Measurements from ENCODE around the gene GOLGA8K. TPM values are rescaled to one million over a fixed set of nuclear protein-coding genes. Genes with fewer than 3 reads are reported as not detected.
"Not testable (repeated sequence)": the region's sequence is repeated elsewhere in the genome, so short reads cannot be mapped to it uniquely, and the experiment has no call there.

The GOLGA8K gene
- total RNA-seq, 1 experiment from 2014 or later = 0.85 TPM

- H2BK15ac ChIP-seq (ENCODE audit: low read depth, low read length) = not testable (repeated sequence)
Observed at GRCh38 chr15:32385823-32386495, 17.1 kb downstream of the GOLGA8K start.

DNA sequence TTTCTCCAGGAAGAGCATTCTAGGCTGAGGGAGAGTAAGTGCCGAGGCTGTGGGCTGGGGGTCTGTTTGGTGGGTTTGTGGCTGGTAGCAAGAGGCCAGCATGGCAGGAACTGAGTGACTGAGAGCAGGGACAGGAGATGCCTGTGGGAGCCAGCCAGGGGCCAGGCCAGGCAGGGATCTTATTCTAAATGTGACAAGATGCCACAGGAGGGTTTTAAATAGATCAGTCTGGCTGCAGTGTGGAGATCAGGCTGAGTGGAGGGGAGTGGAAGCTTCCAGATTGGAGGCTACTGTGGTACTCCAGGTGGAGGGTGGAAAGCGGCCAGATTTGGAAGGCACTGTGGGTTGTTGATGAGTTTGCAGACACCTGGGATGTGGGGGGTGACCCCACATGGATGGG lies 28.9 kb downstream of the GOLGA8K start:
- H2BK12ac ChIP-seq (ENCODE audit: insufficient read length, low read depth, low read length); H4K20me1 ChIP-seq (ENCODE audit: control insufficient read depth, insufficient read depth, insufficient read length); H3K9me3 Mint-ChIP-seq; H3K27ac ChIP-seq (ENCODE audit: insufficient read length, low read depth, low read length); H2AFZ ChIP-seq (ENCODE audit: low read length); H3K23ac ChIP-seq (ENCODE audit: insufficient read length, low read depth, low read length); H2BK5ac ChIP-seq (ENCODE audit: insufficient read length, low read length); H3K18ac ChIP-seq (ENCODE audit: insufficient read length, low read depth, low read length); H3K36me3 Mint-ChIP-seq (ENCODE audit: insufficient read depth in 1 of 3, low read depth in 3 of 3); H3K4me1 Mint-ChIP-seq; H3K79me2 ChIP-seq (ENCODE audit: insufficient read depth, low read length); H3K27ac Mint-ChIP-seq; H3K27me3 Mint-ChIP-seq (ENCODE audit: low read depth); H3K4me1 ChIP-seq (ENCODE audit: insufficient read depth, low read length); H3K4me3 Mint-ChIP-seq; H2AK5ac ChIP-seq (ENCODE audit: insufficient read length, low read length); H3K14ac ChIP-seq (ENCODE audit: insufficient read depth, low read length); H4K8ac ChIP-seq (replicated peaks; ENCODE audit: insufficient read length, low read depth, low read length); H3K4me2 ChIP-seq (ENCODE audit: insufficient read depth, insufficient read length, low read length); H3K27me3 ChIP-seq (ENCODE audit: insufficient read depth, low read length); H4K5ac ChIP-seq (ENCODE audit: insufficient read length, low read depth, low read length); H3K9me3 ChIP-seq (ENCODE audit: control insufficient read depth, low read depth, low read length); H2BK120ac ChIP-seq (ENCODE audit: low read depth, low read length, poor library complexity, severe bottlenecking); H4K91ac ChIP-seq (ENCODE audit: insufficient read length, low read depth, low read length); H3T11ph ChIP-seq (ENCODE audit: low read length); H3K9ac ChIP-seq (ENCODE audit: extremely low read depth, insufficient read length, low read length); H2BK20ac ChIP-seq (ENCODE audit: low read depth, low read length, poor library complexity, severe bottlenecking); H2BK15ac ChIP-seq (ENCODE audit: low read depth, low read length); H3K56ac ChIP-seq (ENCODE audit: insufficient read length, low read depth, low read length); H3K4ac ChIP-seq (ENCODE audit: low read depth, low read length); DNase-seq; H3K23me2 ChIP-seq (ENCODE audit: insufficient read length, low read depth, low read length, poor library complexity, severe bottlenecking); H3K79me1 ChIP-seq (ENCODE audit: insufficient read depth, low read depth, low read length, poor library complexity, severe bottlenecking): not testable (repeated sequence)
- WGBS (ENCODE audit: extremely low coverage, insufficient read length, low lambda C conversion rate) = no CpG with 5 or more reads among the region's 2 CpGs

More at GRCh38 chr15:32385823-32386495, 17.1 kb downstream of the GOLGA8K start:
- H3K79me1 ChIP-seq (ENCODE audit: insufficient read depth, low read depth, low read length, poor library complexity, severe bottlenecking); H3K4me1 Mint-ChIP-seq; H2BK12ac ChIP-seq (ENCODE audit: insufficient read length, low read depth, low read length); H2BK5ac ChIP-seq (ENCODE audit: insufficient read length, low read length); H3K36me3 Mint-ChIP-seq (ENCODE audit: insufficient read depth in 1 of 3, low read depth in 3 of 3); H4K20me1 ChIP-seq (ENCODE audit: control insufficient read depth, insufficient read depth, insufficient read length); H3K27ac Mint-ChIP-seq; H3K79me2 ChIP-seq (ENCODE audit: insufficient read depth, low read length); H3K56ac ChIP-seq (ENCODE audit: insufficient read length, low read depth, low read length); H2AK5ac ChIP-seq (ENCODE audit: insufficient read length, low read length); H3K27me3 Mint-ChIP-seq (ENCODE audit: low read depth); H3K4me1 ChIP-seq (ENCODE audit: insufficient read depth, low read length); H3K18ac ChIP-seq (ENCODE audit: insufficient read length, low read depth, low read length); H3K4me3 Mint-ChIP-seq; DNase-seq; H4K8ac ChIP-seq (replicated peaks; ENCODE audit: insufficient read length, low read depth, low read length); H2AFZ ChIP-seq (ENCODE audit: low read length); H3K14ac ChIP-seq (ENCODE audit: insufficient read depth, low read length); H3K27ac ChIP-seq (ENCODE audit: insufficient read length, low read depth, low read length); H2BK20ac ChIP-seq (ENCODE audit: low read depth, low read length, poor library complexity, severe bottlenecking); H3K27me3 ChIP-seq (ENCODE audit: insufficient read depth, low read length); H3K23ac ChIP-seq (ENCODE audit: insufficient read length, low read depth, low read length); H3K23me2 ChIP-seq (ENCODE audit: insufficient read length, low read depth, low read length, poor library complexity, severe bottlenecking); H3K9ac ChIP-seq (ENCODE audit: extremely low read depth, insufficient read length, low read length); H4K5ac ChIP-seq (ENCODE audit: insufficient read length, low read depth, low read length); H3K9me3 Mint-ChIP-seq; H3K9me3 ChIP-seq (ENCODE audit: control insufficient read depth, low read depth, low read length); H3K4me2 ChIP-seq (ENCODE audit: insufficient read depth, insufficient read length, low read length); H4K91ac ChIP-seq (ENCODE audit: insufficient read length, low read depth, low read length); H2BK120ac ChIP-seq (ENCODE audit: low read depth, low read length, poor library complexity, severe bottlenecking); H3T11ph ChIP-seq (ENCODE audit: low read length); H3K4ac ChIP-seq (ENCODE audit: low read depth, low read length): not testable (repeated sequence)
- WGBS (ENCODE audit: extremely low coverage, insufficient read length, low lambda C conversion rate) = no CpG with 5 or more reads among the region's 13 CpGs
